ENCODE measurements around the gene MMP15.
"Not testable (repeated sequence)": the region's sequence is repeated elsewhere in the genome, so short reads cannot be mapped to it uniquely, and the experiment has no call there.

Gene MMP15

DNA sequence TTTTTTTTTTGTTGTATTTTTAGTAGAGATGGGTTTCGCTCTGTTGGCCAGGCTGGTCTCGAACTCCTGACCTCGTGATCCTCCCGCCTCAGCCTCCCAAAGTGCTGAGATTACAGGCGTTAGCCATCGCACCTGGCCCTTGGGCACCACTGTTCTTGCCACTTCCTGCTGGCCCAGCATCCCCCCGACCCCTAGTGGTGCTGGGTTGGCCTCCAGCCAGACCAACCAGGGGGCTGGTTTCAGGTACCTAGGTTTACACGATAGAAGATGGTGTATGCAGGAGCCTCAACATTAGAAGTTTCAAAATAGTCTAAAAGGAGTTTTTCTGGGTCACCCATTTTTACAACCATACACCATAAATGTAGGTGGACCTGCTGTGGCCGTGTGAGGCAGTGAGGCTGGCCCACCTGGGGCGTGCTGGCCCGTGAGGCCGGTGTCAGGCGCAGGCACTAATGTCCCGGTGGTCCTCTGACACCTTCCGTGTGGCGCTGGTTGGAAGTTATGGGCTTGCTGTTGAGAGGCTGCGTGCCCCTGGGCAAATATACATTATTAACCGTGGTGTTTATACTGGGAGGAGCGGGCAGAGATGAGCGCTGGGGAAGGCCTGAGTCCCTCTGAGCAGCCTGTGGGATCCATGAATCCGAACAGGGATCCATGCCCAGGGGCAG lies 60.2 kb downstream of the MMP15 start:
- TF ChIP-seq, protein P1, sequence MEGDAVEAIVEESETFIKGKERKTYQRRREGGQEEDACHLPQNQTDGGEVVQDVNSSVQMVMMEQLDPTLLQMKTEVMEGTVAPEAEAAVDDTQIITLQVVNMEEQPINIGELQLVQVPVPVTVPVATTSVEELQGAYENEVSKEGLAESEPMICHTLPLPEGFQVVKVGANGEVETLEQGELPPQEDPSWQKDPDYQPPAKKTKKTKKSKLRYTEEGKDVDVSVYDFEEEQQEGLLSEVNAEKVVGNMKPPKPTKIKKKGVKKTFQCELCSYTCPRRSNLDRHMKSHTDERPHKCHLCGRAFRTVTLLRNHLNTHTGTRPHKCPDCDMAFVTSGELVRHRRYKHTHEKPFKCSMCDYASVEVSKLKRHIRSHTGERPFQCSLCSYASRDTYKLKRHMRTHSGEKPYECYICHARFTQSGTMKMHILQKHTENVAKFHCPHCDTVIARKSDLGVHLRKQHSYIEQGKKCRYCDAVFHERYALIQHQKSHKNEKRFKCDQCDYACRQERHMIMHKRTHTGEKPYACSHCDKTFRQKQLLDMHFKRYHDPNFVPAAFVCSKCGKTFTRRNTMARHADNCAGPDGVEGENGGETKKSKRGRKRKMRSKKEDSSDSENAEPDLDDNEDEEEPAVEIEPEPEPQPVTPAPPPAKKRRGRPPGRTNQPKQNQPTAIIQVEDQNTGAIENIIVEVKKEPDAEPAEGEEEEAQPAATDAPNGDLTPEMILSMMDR (IDR thresholded peaks at IDR 0.05; ENCODE audit: insufficient read depth, missing control alignments) = no peak
- FAIRE-seq (no peak), DNase-seq (ENCODE audit: insufficient read length, low spot score) (no peak)

DNA sequence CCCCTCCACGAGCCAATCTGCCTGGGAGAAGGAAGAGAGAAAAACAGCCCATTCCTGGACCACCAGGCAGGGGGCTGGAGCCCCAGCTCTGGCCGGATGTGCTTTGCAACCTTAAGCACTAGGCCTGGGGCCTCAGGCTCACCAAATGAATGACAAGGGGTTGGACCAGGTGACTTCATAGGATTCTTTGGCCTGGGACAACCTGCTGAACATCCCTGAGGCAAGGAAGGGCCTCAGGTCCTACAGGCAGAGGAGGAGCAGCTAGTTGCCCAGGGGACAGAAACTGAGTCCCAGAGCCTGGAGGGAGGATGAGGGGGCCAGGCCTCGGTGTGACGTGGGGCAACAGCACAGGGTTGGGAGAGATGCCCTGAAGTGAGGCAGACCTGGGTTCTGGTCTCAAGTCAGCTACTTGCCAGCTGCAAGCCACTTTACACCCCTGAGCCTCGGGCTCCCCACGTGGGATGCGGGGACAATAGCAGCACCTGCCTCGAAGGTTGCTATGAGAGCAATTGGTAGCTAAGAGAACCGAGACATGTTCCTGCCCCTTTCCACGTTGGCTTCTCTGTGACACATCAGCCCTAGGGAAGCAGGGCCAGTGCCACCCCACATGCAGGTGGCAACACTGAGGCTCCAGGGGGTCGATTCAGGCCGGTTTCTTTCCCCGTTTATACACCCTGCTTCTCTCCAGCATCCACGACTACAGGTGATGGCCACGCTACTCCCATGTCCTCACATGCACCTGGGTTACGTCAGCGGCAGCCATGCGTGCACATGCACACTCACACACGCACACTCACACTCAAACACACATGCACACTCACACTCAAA lies 61.0 kb downstream of the MMP15 start:
- DNase-seq (ENCODE audit: insufficient read length, low spot score) (no peak), FAIRE-seq (no peak)
- TF ChIP-seq, protein P1 (IDR thresholded peaks at IDR 0.05; ENCODE audit: insufficient read depth, missing control alignments) = no peak

DNA sequence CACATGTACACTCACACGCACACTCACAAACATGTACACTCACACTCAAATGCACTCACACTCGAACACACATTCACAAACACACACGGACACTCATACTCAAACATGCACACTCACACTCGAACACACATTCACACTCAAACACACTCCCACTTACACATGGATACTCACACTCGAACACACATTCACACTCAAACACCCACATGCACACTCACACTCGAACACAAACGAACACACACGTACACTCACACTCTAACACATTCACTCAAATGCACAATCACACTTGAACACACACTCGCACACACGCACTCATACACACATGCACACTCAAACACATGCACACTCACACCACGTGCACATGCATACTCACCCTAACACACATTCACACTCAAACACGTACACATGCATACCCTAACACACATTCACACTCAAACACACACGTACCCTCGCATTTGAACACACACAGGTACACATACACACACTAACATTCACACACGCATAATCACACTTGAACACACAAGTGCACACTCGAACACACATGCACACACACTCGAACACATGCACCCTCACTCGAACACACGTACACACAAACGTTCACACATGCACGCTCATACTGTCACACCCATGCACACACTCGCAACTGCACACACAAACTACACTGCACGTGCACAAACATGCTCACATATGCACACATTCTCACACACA lies 61.8 kb downstream of the MMP15 start:
- TF ChIP-seq, protein P1 (IDR thresholded peaks at IDR 0.05; ENCODE audit: insufficient read depth, missing control alignments) = no peak
- FAIRE-seq (no peak), DNase-seq (ENCODE audit: insufficient read length, low spot score) (no peak)

DNA sequence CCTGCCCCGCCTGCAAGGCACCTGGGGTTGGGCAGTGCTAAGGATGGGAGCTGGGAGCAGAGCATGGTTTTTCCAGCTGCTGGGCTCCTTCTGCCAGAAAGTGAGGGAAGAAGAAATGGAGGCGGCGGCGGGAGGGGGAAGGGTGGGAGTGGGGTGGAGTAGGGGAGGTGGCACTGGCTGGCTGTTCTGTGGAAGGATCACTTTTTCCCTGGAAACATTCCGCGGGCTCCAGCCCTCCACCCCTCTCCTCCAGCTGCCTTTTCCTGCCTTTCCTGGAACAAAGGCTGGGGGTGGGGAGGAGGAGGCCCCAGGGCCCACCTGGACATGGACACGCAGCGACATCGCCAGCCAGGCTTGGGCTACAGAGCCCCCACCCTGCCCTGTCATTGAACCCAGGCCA lies 62.5 kb downstream of the MMP15 start:
- TF ChIP-seq, protein P1 (IDR thresholded peaks at IDR 0.05; ENCODE audit: insufficient read depth, missing control alignments) = no peak
- DNase-seq (ENCODE audit: insufficient read length, low spot score) = no peak
- no peak for FAIRE-seq

DNA sequence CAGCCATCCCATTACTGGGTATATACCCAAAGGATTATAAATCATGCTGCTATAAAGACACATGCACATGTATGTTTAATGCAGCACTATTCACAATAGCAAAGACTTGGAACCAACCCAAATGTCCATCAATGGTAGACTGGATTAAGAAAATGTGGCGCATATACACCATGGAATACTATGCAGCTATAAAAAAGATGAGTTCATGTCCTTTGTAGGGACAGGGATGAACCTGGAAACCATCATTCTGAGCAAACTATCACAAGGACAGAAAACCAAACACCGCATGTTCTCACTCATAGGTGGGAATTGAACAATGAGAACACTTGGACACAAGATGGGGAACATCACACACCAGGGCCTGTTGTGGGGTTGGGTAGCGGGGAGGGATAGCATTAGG lies 64.8 kb downstream of the MMP15 start:
- not testable (repeated sequence) for FAIRE-seq; DNase-seq (ENCODE audit: insufficient read length, low spot score)

DNA sequence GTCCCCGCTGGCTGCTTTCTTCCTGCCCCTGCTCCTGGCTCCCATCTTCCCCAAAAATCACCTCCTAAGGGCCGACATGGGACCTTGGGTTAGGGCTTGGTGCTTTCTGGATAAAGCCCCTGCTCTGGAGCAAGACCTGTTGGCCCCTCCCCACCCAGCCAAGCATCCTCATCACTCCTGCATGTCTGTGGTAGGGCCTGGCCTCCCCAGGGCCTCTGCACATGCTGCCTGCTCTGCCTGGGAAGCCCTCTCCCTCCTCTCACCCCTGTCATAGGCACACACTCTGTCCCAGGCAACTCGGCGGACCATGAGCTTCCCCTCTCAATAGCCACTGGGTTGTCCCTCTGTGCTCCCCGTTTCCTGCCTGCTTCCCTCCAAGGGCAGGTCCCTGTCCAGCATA lies 68.5 kb downstream of the MMP15 start:
- TF ChIP-seq, protein P1 (IDR thresholded peaks at IDR 0.05; ENCODE audit: insufficient read depth, missing control alignments) = no peak
- no peak for FAIRE-seq
- DNase-seq (ENCODE audit: insufficient read length, low spot score) = no peak

DNA sequence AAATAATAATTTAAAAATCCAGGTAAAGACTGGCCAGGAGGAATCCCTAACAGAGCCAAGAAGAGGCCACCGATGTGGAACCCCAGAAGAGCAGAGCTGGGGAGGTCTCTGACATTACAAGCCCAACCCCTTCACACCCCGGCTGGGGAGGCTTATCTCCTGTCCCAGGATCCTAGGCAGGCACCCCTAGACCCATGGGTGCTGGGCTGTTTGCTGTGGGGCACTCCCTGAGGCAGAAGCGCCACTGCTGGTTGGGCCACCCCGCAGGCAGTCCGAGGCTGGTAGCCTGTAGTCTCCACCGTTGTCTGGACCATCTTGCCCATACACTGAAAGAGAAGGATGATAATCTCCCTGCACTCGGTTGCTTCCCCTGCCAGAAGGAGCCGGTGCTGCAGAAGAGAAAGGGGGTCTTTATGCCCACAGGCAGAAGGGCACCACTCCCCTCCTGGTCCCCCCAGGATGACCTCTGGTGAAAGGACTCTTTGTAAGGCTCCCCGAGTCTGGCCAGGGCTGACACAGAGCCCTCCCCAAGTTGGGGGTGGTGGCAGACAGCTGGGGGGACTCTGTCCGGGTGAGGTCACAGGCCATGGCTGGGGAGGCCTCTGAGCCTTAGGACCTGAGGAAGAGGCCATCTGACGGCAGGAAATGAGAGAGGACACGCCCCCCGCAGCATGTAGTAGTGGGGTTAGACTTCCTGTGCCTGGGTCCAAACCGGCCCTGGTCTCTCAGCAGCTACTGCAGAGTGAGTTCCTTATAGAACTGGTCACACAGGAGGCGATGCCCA lies 69.4 kb downstream of the MMP15 start:
- FAIRE-seq (no peak), DNase-seq (ENCODE audit: insufficient read length, low spot score) (no peak)
- TF ChIP-seq, protein P1 (IDR thresholded peaks at IDR 0.05; ENCODE audit: insufficient read depth, missing control alignments) = no peak

DNA sequence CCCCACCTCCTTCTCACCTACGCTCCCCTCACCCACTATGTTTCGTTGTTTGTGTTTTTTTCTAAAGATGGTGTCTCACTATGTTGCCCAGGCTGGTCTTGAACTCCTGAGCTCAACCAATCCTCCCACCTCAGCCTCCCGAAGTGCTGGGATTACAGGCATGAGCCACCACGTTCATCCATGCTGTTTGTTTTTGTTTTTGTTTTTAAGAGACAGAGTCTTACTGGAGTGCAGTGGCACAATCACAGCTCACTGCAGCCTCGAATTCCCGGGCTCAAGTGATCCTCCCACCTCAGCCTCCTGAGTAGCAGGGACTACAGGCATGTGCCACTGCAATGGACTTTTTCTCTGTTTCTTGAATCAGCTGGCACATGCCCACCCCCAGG lies 70.0 kb downstream of the MMP15 start:
- FAIRE-seq = not testable (repeated sequence)

More for the DNA sequence above, 70.0 kb downstream of the MMP15 start:
- not testable (repeated sequence) for DNase-seq (ENCODE audit: insufficient read length, low spot score)
